Ovary (tissue), 9 donors: Measurements from ENCODE around the gene ZBTB25. TPM values are rescaled to one million over a fixed set of nuclear protein-coding genes. Genes with fewer than 3 reads are reported as not detected.
A peak's percentile ranks its signal among the peaks of the same experiment; 100 is the strongest.

Source experiments
- DNase-seq, 5 donors: peaks; one replicate each; pipeline ENCODE4 v3.0.0-alpha.2; 2019 to 2020
- H3K27ac ChIP-seq, 2 donors: fragments of 200-600 bp; one replicate each; pipeline versions ENCODE4 v1.5.1 to v1.8.0; 2019 to 2022
- H3K27me3 ChIP-seq: fragments of 200-600 bp; one replicate; pipeline ENCODE4 v1.8.0; 2022
- H3K36me3 ChIP-seq: fragments of 200-600 bp; sonication (generic); one replicate; pipeline ENCODE4 v1.5.1; 2019
- H3K4me1 ChIP-seq: one replicate; pipeline ENCODE4 v1.8.1; 2013; ENCODE audit warnings: mild to moderate bottlenecking, moderate library complexity; ENCODE audit not compliant: insufficient read depth
- H3K4me3 ChIP-seq: fragments of 200-600 bp; sonication (generic); one replicate; pipeline ENCODE4 v1.5.1; 2017
- H3K9me3 ChIP-seq, 2 donors: fragments of 200-600 bp in 1 of 2; sonication (generic) in 1 of 2; one replicate each; pipeline versions ENCODE4 v1.5.1 to v1.8.1; 2013 to 2019; ENCODE audit warnings: mild to moderate bottlenecking in 1 of 2, moderate library complexity in 1 of 2
- CTCF ChIP-seq, 3 donors: fragments of 450-650 bp in 2 of 3; fragments of 200-600 bp in 1 of 3; IDR thresholded peaks; one replicate each; pipeline versions ENCODE4 v1.5.1 to v1.8.0; 2016 to 2022; ENCODE audit warnings: antibody characterized with exemption in 3 of 3, mild to moderate bottlenecking in 1 of 3
- EP300 ChIP-seq: sonication (generic); formaldehyde crosslinking; IDR thresholded peaks from one replicate; pipeline ENCODE4 v1.6.1; 2017; ENCODE audit warnings: antibody characterized with exemption
- POLR2A ChIP-seq: fragments of 450-650 bp; IDR thresholded peaks from one replicate; pipeline ENCODE4 v1.6.1; 2017; ENCODE audit warnings: antibody characterized with exemption, mild to moderate bottlenecking, moderate library complexity
- WGBS, 3 donors: extraction: QIAGEN DNeasy Blood & Tissue Kit in 1 of 3; methylation state at CpG; one replicate each; pipeline versions ENCODE4 v1.1.5 to v1.1.7; 2013 to 2017; 5-methylcytosine and 5-hydroxymethylcytosine counted together
- intact Hi-C, 4 donors: fragments of 100-400 bp; cut with DNase I; formaldehyde crosslinking; loops; one replicate each; pipeline versions ENCODE4 v1.11.0 to v1.15.1; 2022 to 2023
- polyA plus RNA-seq, 2 donors: library from polyadenylated mRNA; stranded (reverse); fragments of 200-250 nt in 1 of 2; fragments of 350-450 nt in 1 of 2; fragmentation: Illumina TruSeq in 1 of 2; extraction: RNeasy Lipid Tissue Mini Kit (QIAGEN cat#74804) in 1 of 2; gene quantifications; one replicate each; pipeline ENCODE4 v1.2.3, GENCODE V29; 2013 to 2014
- total RNA-seq, 7 donors: library from RNA; depleted of rRNA in 2 of 7; stranded (reverse); fragments of >200 nt in 2 of 7; fragmentation: NEBNext Ultra II Directional in 3 of 7; extraction: Animal tissue kit (Norgen Biotek cat#: 25700) in 3 of 7; gene quantifications; one replicate each; pipeline versions ENCODE4 v1.1.0 to v1.2.4, GENCODE V29; 2016 to 2023
- donor health status: DM: no; HTN: no; CAD: no; lungs with moderate emphysema.
- donor health status: DM: no; HTN: no; CAD: no.
- donor health status: Bipolar disorder and iron deficiency.
- donor health status: DM: yes; HTN: yes; CAD: no.
- donor health status: DM: no; HTN: no; CAD: no.
- donor health status: DM: yes; HTN: yes; CAD: no.

Gene ZBTB25
- total and polyA plus RNA-seq, 9 donors = 3.5 to 22.6 (median 13.5) TPM

GRCh38 chr14:64444984-64445845 lies 58.4 kb downstream of the ZBTB25 start:
- 32 to 43% (median 39%) methylated on average over 7 of the region's 7 CpGs for WGBS, 3 donors
- TF ChIP-seq CTCF (IDR thresholded peaks at IDR 0.05) (no peak), POLR2A (no peak), EP300 (no peak)
- peaks cover 2% of the 10 kb centered on the region for H3K4me1 ChIP-seq
- no peaks in the 10 kb centered on the region for H3K27me3 ChIP-seq
- no peak overlapping the region for H3K4me3 ChIP-seq
- no peaks in the 10 kb centered on the region for H3K36me3 ChIP-seq
- H3K27ac ChIP-seq = peak overlapping the region; percentile 32 to 34
- DNase-seq = peak in 4 of 5 donors; percentile 26 to 50 (median 34)
- H3K9me3 ChIP-seq = no peaks in the 10 kb centered on the region
- intact Hi-C loops = no loop called here

GRCh38 chr14:64444140-64444539 lies 59.5 kb downstream of the ZBTB25 start:
- no peak overlapping the region for H3K4me3 ChIP-seq
- no peak for TF ChIP-seq EP300
- TF ChIP-seq CTCF (IDR thresholded peaks at IDR 0.05) = no peak
- TF ChIP-seq POLR2A = no peak
- H3K27ac ChIP-seq = no peak overlapping the region
- 92 to 95% (median 93%) methylated on average over 11 of the region's 11 CpGs for WGBS, 3 donors
- intact Hi-C loops = no loop called here
- H3K27me3 ChIP-seq = no peaks in the 10 kb centered on the region
- no peaks in the 10 kb centered on the region for H3K9me3 ChIP-seq
- no peak for DNase-seq
- no peaks in the 10 kb centered on the region for H3K36me3 ChIP-seq
- H3K4me1 ChIP-seq = peaks cover 2% of the 10 kb centered on the region

GRCh38 chr14:64442300-64442988 lies 61.2 kb downstream of the ZBTB25 start:
- TF ChIP-seq POLR2A (no peak), CTCF (IDR thresholded peaks at IDR 0.05) (no peak), EP300 (no peak)
- no peak for DNase-seq
- H3K27me3 ChIP-seq = no peaks in the 10 kb centered on the region

GRCh38 chr14:64440494-64440893 lies 63.1 kb downstream of the ZBTB25 start:
- no peaks in the 10 kb centered on the region for H3K9me3 ChIP-seq
- peaks cover 2% of the 10 kb centered on the region for H3K4me1 ChIP-seq
- no peaks in the 10 kb centered on the region for H3K36me3 ChIP-seq
- DNase-seq = no peak
- no peak overlapping the region for H3K4me3 ChIP-seq
- TF ChIP-seq EP300 = no peak
- TF ChIP-seq CTCF (IDR thresholded peaks at IDR 0.05) = no peak
- no peak for TF ChIP-seq POLR2A
- intact Hi-C loops = no loop called here
- no peaks in the 10 kb centered on the region for H3K27me3 ChIP-seq
- WGBS, 3 donors = 91 to 92% (median 92%) methylated on average over 3 of the region's 3 CpGs
- H3K27ac ChIP-seq = no peak overlapping the region

More at GRCh38 chr14:64442300-64442988, 61.2 kb downstream of the ZBTB25 start:
- 52 to 72% (median 70%) methylated on average over 17 of the region's 17 CpGs for WGBS, 3 donors
- H3K27ac ChIP-seq = no peak overlapping the region
- no peaks in the 10 kb centered on the region for H3K36me3 ChIP-seq
- no peaks in the 10 kb centered on the region for H3K9me3 ChIP-seq
- H3K4me1 ChIP-seq = peaks cover 2% of the 10 kb centered on the region
- intact Hi-C loops = no loop called here
- no peak overlapping the region for H3K4me3 ChIP-seq
